Spleen (tissue), 7 donors: ENCODE data around the gene PAX5.

Experiments used
- POLR2AphosphoS5 ChIP-seq, 3 donors: sonication (generic); formaldehyde crosslinking; IDR thresholded peaks; one replicate each; pipeline ENCODE4 v1.5.1; 2017; ENCODE audit warnings: antibody characterized with exemption in 3 of 3
- TF ChIP-seq, protein P1 (sequence below), 11 experiments: fragments of 200-600 bp in 7 of 11; fragments of 450-650 bp in 4 of 11; sonication (generic) in 4 of 11; IDR thresholded peaks in 8 of 11; conservative IDR thresholded peaks in 3 of 11; 1 replicate in 7 of 11; 2 replicates in 4 of 11; pipeline versions ENCODE4 v1.4.0 to v1.8.0; 2016 to 2021; ENCODE audit warnings: antibody characterized with exemption in 11 of 11, inconsistent platforms in 4 of 11, mild to moderate bottlenecking in 1 of 11
- donor health status: DM: no; HTN: no; CAD: no; lungs with moderate emphysema.
- donor health status: DM: no; HTN: no; CAD: no.
- donor health status: DM: no; HTN: no; CAD: no.

DNA sequence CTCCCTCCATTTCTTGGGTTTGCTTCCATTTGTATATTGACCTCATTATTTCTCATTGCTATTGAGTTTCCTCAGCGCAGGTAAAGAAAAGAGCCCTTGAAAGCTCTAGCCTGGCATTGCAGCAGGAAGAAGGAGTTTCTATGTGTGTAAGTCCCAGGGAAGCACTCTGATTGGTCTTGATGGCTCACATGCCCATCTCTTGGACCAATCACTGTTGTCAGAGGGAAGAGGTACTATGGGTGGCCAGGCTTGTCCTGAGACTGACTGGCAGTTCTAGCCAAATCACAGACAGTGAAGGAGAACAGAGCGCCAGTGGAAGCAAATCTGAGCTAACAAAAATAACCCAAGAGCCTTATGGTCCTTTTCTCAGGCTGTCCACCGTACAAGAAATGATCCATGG, 219.0 kb downstream of the PAX5 start:
- TF ChIP-seq, protein P1, sequence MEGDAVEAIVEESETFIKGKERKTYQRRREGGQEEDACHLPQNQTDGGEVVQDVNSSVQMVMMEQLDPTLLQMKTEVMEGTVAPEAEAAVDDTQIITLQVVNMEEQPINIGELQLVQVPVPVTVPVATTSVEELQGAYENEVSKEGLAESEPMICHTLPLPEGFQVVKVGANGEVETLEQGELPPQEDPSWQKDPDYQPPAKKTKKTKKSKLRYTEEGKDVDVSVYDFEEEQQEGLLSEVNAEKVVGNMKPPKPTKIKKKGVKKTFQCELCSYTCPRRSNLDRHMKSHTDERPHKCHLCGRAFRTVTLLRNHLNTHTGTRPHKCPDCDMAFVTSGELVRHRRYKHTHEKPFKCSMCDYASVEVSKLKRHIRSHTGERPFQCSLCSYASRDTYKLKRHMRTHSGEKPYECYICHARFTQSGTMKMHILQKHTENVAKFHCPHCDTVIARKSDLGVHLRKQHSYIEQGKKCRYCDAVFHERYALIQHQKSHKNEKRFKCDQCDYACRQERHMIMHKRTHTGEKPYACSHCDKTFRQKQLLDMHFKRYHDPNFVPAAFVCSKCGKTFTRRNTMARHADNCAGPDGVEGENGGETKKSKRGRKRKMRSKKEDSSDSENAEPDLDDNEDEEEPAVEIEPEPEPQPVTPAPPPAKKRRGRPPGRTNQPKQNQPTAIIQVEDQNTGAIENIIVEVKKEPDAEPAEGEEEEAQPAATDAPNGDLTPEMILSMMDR (IDR thresholded peaks at IDR 0.05 in 8 of 11, conservative IDR thresholded peaks at IDR 0.05 in 3 of 11): no peak
- no peak for TF ChIP-seq POLR2AphosphoS5 (IDR thresholded peaks at IDR 0.05)
